OCI-LY3 (cell line): ENCODE measurements around the gene CAMKK1.

Experiments
- H2AFZ ChIP-seq: fragments of 200-600, 300-600 bp; shearing (Covaris generic); 2 replicates; pipeline ENCODE4 v1.6.0; 2014; ENCODE audit warnings: antibody characterized with exemption, low read depth, low read length
- H3K27ac ChIP-seq: fragments of 200-600, 300-600 bp; sonication (generic); 2 replicates; pipeline ENCODE4 v1.5.1; 2014; ENCODE audit warnings: mild to moderate bottlenecking, low read length, moderate library complexity, mixed read lengths
- H3K27me3 ChIP-seq: fragments of 200-600, 300-600 bp; sonication (generic); 2 replicates; pipeline ENCODE4 v1.6.1; 2014; ENCODE audit warnings: low read depth, low read length, mixed read lengths
- H3K36me3 ChIP-seq: fragments of 200-600, 300-600 bp; sonication (generic); replicated peaks from 2 replicates; pipeline ENCODE3; 2014; ENCODE audit warnings: low read depth, low read length, mixed read lengths
- H3K4me1 ChIP-seq: fragments of 300-600, 200-600 bp; sonication (generic); 2 replicates; pipeline ENCODE4 v1.6.1; 2014; ENCODE audit warnings: low read length, mixed read lengths
- H3K4me2 ChIP-seq: fragments of 200-600, 300-600 bp; sonication (generic); 2 replicates; pipeline ENCODE4 v1.6.1; 2014; ENCODE audit warnings: low read length, mixed read lengths
- H3K4me3 ChIP-seq: fragments of 300-600, 200-600 bp; sonication (generic); 2 replicates; pipeline ENCODE4 v1.5.1; 2014; ENCODE audit warnings: antibody characterized with exemption, mild to moderate bottlenecking, low read length, moderate library complexity
- H3K79me2 ChIP-seq: fragments of 300-600, 200-600 bp; shearing (Covaris generic); 2 replicates; pipeline ENCODE4 v1.6.1; 2014; ENCODE audit warnings: mild to moderate bottlenecking, low read length, mixed read lengths
- H3K9ac ChIP-seq: fragments of 300-600, 200-600 bp; shearing (Covaris generic); 2 replicates; pipeline ENCODE4 v1.6.0; 2014; ENCODE audit warnings: mild to moderate bottlenecking, low read length, moderate library complexity
- H3K9me3 ChIP-seq: fragments of 200-600, 300-600 bp; shearing (Covaris generic); 2 replicates; pipeline ENCODE4 v1.6.1; 2014; ENCODE audit warnings: low read length, mixed read lengths; ENCODE audit not compliant: insufficient read depth
- H4K20me1 ChIP-seq: fragments of 200-600, 300-600 bp; sonication (generic); 2 replicates; pipeline ENCODE4 v1.6.1; 2016; ENCODE audit warnings: low read length, mixed read lengths; ENCODE audit not compliant: insufficient read depth
- CTCF ChIP-seq: fragments of 200-600, 300-600 bp; sonication (generic); IDR thresholded peaks from 2 replicates; pipeline ENCODE4 v1.5.1; 2014; ENCODE audit warnings: antibody characterized with exemption, low read length, low read depth
- EZH2phosphoT487 ChIP-seq: fragments of 200-600 bp; shearing (Covaris generic); IDR thresholded peaks from 2 replicates; pipeline ENCODE4 v1.6.1; 2018; ENCODE audit warnings: antibody characterized with exemption, mixed run types, low read depth

The CAMKK1 gene

GRCh38 chr17:3913531-3914311, 20.9 kb upstream of the CAMKK1 start:
- Histone ChIP-seq H3K36me3 (no peaks in the 10 kb centered on the region), H3K9me3 (no peaks in the 10 kb centered on the region), H3K79me2 (no peaks in the 10 kb centered on the region), H3K9ac (peak overlapping the region; percentile 82), H3K4me1 (peaks cover 50% of the 10 kb centered on the region), H4K20me1 (no peaks in the 10 kb centered on the region), H3K4me3 (peak overlapping the region; percentile 75), H3K27ac (peak overlapping the region; percentile 84), H3K4me2 (peak overlapping the region; percentile 99), H2AFZ (peak overlapping the region; percentile 45; the same call in 1 of the 2 replicates), H3K27me3 (no peaks in the 10 kb centered on the region)
- peak; percentile 83 for TF ChIP-seq CTCF
- TF ChIP-seq EZH2phosphoT487: no peak

GRCh38 chr17:3912827-3913226, 20.0 kb upstream of the CAMKK1 start:
- Histone ChIP-seq H3K9ac (no peak overlapping the region), H3K36me3 (no peaks in the 10 kb centered on the region), H3K27me3 (no peaks in the 10 kb centered on the region), H2AFZ (no peak overlapping the region), H3K4me2 (no peak overlapping the region), H3K79me2 (no peaks in the 10 kb centered on the region), H3K4me3 (no peak overlapping the region), H3K27ac (no peak overlapping the region), H4K20me1 (no peaks in the 10 kb centered on the region), H3K4me1 (peaks cover 50% of the 10 kb centered on the region), H3K9me3 (no peaks in the 10 kb centered on the region)
- TF ChIP-seq CTCF (no peak), EZH2phosphoT487 (no peak)

- H3K4me1 ChIP-seq: peaks cover 43% of the 10 kb centered on the region
Measured at GRCh38 chr17:3911271-3912053, 18.6 kb upstream of the CAMKK1 start.

More at GRCh38 chr17:3911271-3912053, 18.6 kb upstream of the CAMKK1 start:
- H3K4me3 ChIP-seq: peak overlapping the region; percentile 52
- H3K79me2 ChIP-seq: no peaks in the 10 kb centered on the region
- H3K27me3 ChIP-seq: no peaks in the 10 kb centered on the region
- H3K27ac ChIP-seq: peak overlapping the region; percentile 70
- no peak overlapping the region for H2AFZ ChIP-seq
- TF ChIP-seq EZH2phosphoT487 (no peak), CTCF (no peak)
- peak overlapping the region; percentile 56 for H3K4me2 ChIP-seq
- H3K36me3 ChIP-seq: no peaks in the 10 kb centered on the region
- H3K9ac ChIP-seq: peak overlapping the region; percentile 48; the same call in 1 of the 2 replicates
- no peaks in the 10 kb centered on the region for H4K20me1 ChIP-seq
- no peaks in the 10 kb centered on the region for H3K9me3 ChIP-seq
